Measurements from ENCODE around the gene TGFBR1.

TGFBR1 gene

GRCh38 chr9:99172124-99173091 lies 67.5 kb downstream of the TGFBR1 start:
- no peak for ATAC-seq

GRCh38 chr9:99173570-99174504 lies 68.9 kb downstream of the TGFBR1 start:
- ATAC-seq = peak in 1 of 2 donors; percentile 65

GRCh38 chr9:99176527-99177013 lies 71.7 kb downstream of the TGFBR1 start:
- ATAC-seq = no peak

- ATAC-seq = no peak
Measured at GRCh38 chr9:99177576-99178366, 72.9 kb downstream of the TGFBR1 start.

- ATAC-seq = no peak
Measured at GRCh38 chr9:99178912-99179872, 74.3 kb downstream of the TGFBR1 start.

GRCh38 chr9:99180199-99180598 lies 75.3 kb downstream of the TGFBR1 start:
- peak in 1 of 2 donors; percentile 34 for ATAC-seq

GRCh38 chr9:99180662-99181061 lies 75.7 kb downstream of the TGFBR1 start:
- no peak for ATAC-seq

GRCh38 chr9:99181206-99181605 lies 76.3 kb downstream of the TGFBR1 start:
- no peak for ATAC-seq

- ATAC-seq = peak; percentile 34 to 40
Measured at GRCh38 chr9:99181621-99182020, 76.7 kb downstream of the TGFBR1 start.

- no peak for ATAC-seq
Measured at GRCh38 chr9:99182356-99182755, 77.4 kb downstream of the TGFBR1 start.

GRCh38 chr9:99183616-99184015 lies 78.7 kb downstream of the TGFBR1 start:
- ATAC-seq = no peak

GRCh38 chr9:99184110-99184474 lies 79.2 kb downstream of the TGFBR1 start:
- no peak for ATAC-seq

- ATAC-seq = peak; percentile 76 to 78
Measured at GRCh38 chr9:99184475-99185347, 79.8 kb downstream of the TGFBR1 start.

- no peak for ATAC-seq
Measured at GRCh38 chr9:99185348-99185632, 80.4 kb downstream of the TGFBR1 start.

- no peak for ATAC-seq
Measured at GRCh38 chr9:99185934-99186333, 81.0 kb downstream of the TGFBR1 start.

- ATAC-seq = no peak
Measured at GRCh38 chr9:99187311-99187710, 82.4 kb downstream of the TGFBR1 start.

- ATAC-seq = no peak
Measured at GRCh38 chr9:99189186-99189585, 84.3 kb downstream of the TGFBR1 start.

GRCh38 chr9:99189887-99190596 lies 85.1 kb downstream of the TGFBR1 start:
- no peak for ATAC-seq

GRCh38 chr9:99190597-99191283 lies 85.8 kb downstream of the TGFBR1 start:
- no peak for ATAC-seq

Data from activated CD4-positive, CD25-positive, alpha-beta regulatory T cell treated with anti-CD3 and anti-CD28 coated beads, Interleukin-2, amount 50 U/mL, for 24 hours (primary cell).